Adipocyte (in vitro differentiated cells): ENCODE results near the gene STK33.

Experiments used
- DNase-seq: peaks from one replicate; pipeline ENCODE4 v3.0.0-alpha.2; 2015; ENCODE audit warnings: low read depth
- H3K27me3 ChIP-seq: replicated peaks from 2 replicates; pipeline ENCODE4 v1.7.0; 2013; ENCODE audit warnings: mild to moderate bottlenecking, low read length, moderate library complexity; ENCODE audit not compliant: control insufficient read depth, insufficient read depth
- H3K36me3 ChIP-seq: 2 replicates; pipeline ENCODE4 v1.7.0; 2013; ENCODE audit warnings: low read length, mild to moderate bottlenecking, moderate library complexity; ENCODE audit not compliant: control insufficient read depth, insufficient read depth, severe bottlenecking
- H3K4me1 ChIP-seq: 2 replicates; pipeline ENCODE4 v1.7.0; 2013; ENCODE audit warnings: mild to moderate bottlenecking, low read length, moderate library complexity; ENCODE audit not compliant: control insufficient read depth, insufficient read depth
- H3K4me3 ChIP-seq: 2 replicates; pipeline ENCODE4 v1.7.0; 2013; ENCODE audit warnings: mild to moderate bottlenecking, low read length, moderate library complexity
- H3K9ac ChIP-seq: 2 replicates; pipeline ENCODE4 v1.7.0; 2013; ENCODE audit warnings: mild to moderate bottlenecking, low read length, moderate library complexity
- H3K9me3 ChIP-seq: 2 replicates; pipeline ENCODE4 v1.7.0; 2013; ENCODE audit warnings: mild to moderate bottlenecking, low read length, moderate library complexity; ENCODE audit not compliant: control insufficient read depth

STK33 gene

GRCh38 chr11:8351223-8351622, 242.8 kb downstream of the STK33 start:
- H3K9me3 ChIP-seq: peaks cover 12% of the 10 kb centered on the region
- DNase-seq: no peak
- no peaks in the 10 kb centered on the region for H3K36me3 ChIP-seq
- H3K27me3 ChIP-seq: peaks cover 62% of the 10 kb centered on the region
- no peaks in the 10 kb centered on the region for H3K4me1 ChIP-seq
- H3K4me3 ChIP-seq: no peak overlapping the region
- H3K9ac ChIP-seq: no peak overlapping the region

- DNase-seq: no peak
- Histone ChIP-seq H3K27me3 (peaks cover 56% of the 10 kb centered on the region), H3K36me3 (no peaks in the 10 kb centered on the region), H3K4me1 (no peaks in the 10 kb centered on the region), H3K9me3 (peaks cover 12% of the 10 kb centered on the region), H3K4me3 (no peak overlapping the region), H3K9ac (no peak overlapping the region)
Measured at GRCh38 chr11:8347978-8348377, 246.1 kb downstream of the STK33 start.

- Histone ChIP-seq H3K4me1 (no peaks in the 10 kb centered on the region), H3K9ac (no peak overlapping the region), H3K36me3 (no peaks in the 10 kb centered on the region), H3K4me3 (no peak overlapping the region), H3K27me3 (peaks cover 64% of the 10 kb centered on the region), H3K9me3 (peaks cover 12% of the 10 kb centered on the region)
- no peak for DNase-seq
Measured at GRCh38 chr11:8346157-8346755, 247.8 kb downstream of the STK33 start.

GRCh38 chr11:8345179-8345578, 248.8 kb downstream of the STK33 start:
- Histone ChIP-seq H3K9me3 (peaks cover 12% of the 10 kb centered on the region), H3K4me1 (no peaks in the 10 kb centered on the region), H3K36me3 (no peaks in the 10 kb centered on the region), H3K4me3 (no peak overlapping the region), H3K27me3 (peaks cover 63% of the 10 kb centered on the region), H3K9ac (no peak overlapping the region)
- no peak for DNase-seq

GRCh38 chr11:8344346-8344745, 249.7 kb downstream of the STK33 start:
- Histone ChIP-seq H3K36me3 (no peaks in the 10 kb centered on the region), H3K4me1 (no peaks in the 10 kb centered on the region), H3K9ac (no peak overlapping the region), H3K4me3 (no peak overlapping the region), H3K27me3 (peaks cover 61% of the 10 kb centered on the region), H3K9me3 (peaks cover 12% of the 10 kb centered on the region)
- DNase-seq: no peak

- peaks cover 3% of the 10 kb centered on the region for H3K9me3 ChIP-seq
- H3K27me3 ChIP-seq: peaks cover 56% of the 10 kb centered on the region
- DNase-seq: no peak
- no peaks in the 10 kb centered on the region for H3K4me1 ChIP-seq
- H3K9ac ChIP-seq: no peak overlapping the region
- no peaks in the 10 kb centered on the region for H3K36me3 ChIP-seq
- no peak overlapping the region for H3K4me3 ChIP-seq
Measured at GRCh38 chr11:8342821-8343681, 251.0 kb downstream of the STK33 start.

- H3K27me3 ChIP-seq: peaks cover 55% of the 10 kb centered on the region
- H3K4me3 ChIP-seq: no peak overlapping the region
- H3K4me1 ChIP-seq: no peaks in the 10 kb centered on the region
- no peaks in the 10 kb centered on the region for H3K9me3 ChIP-seq
- no peaks in the 10 kb centered on the region for H3K36me3 ChIP-seq
- no peak overlapping the region for H3K9ac ChIP-seq
- no peak for DNase-seq
Measured at GRCh38 chr11:8341996-8342395, 252.0 kb downstream of the STK33 start.
